Gastrocnemius medialis (tissue), 4 donors: ENCODE results near the gene ELMO2.

Experiments
- POLR2A ChIP-seq, 2 donors: fragments of 450-650 bp; IDR thresholded peaks; one replicate each; pipeline ENCODE4 v1.6.1; 2017; ENCODE audit warnings: antibody characterized with exemption in 2 of 2, mild to moderate bottlenecking in 2 of 2, moderate library complexity in 2 of 2
- TF ChIP-seq, protein P1 (sequence below), 5 experiments: fragments of 450-650 bp in 3 of 5; fragments of 200-600 bp in 2 of 5; sonication (generic) in 2 of 5; IDR thresholded peaks in 4 of 5; conservative IDR thresholded peaks in 1 of 5; 1 replicate in 4 of 5; 2 replicates in 1 of 5; pipeline ENCODE4 v1.5.1; 2016 to 2019; ENCODE audit warnings: antibody characterized with exemption in 5 of 5, mild to moderate bottlenecking in 3 of 5, moderate library complexity in 3 of 5

GRCh38 chr20:46416839-46417238 is 10.4 kb upstream of the ELMO2 start:
- no peak for TF ChIP-seq POLR2A (IDR thresholded peaks at IDR 0.05)
- TF ChIP-seq, protein P1, sequence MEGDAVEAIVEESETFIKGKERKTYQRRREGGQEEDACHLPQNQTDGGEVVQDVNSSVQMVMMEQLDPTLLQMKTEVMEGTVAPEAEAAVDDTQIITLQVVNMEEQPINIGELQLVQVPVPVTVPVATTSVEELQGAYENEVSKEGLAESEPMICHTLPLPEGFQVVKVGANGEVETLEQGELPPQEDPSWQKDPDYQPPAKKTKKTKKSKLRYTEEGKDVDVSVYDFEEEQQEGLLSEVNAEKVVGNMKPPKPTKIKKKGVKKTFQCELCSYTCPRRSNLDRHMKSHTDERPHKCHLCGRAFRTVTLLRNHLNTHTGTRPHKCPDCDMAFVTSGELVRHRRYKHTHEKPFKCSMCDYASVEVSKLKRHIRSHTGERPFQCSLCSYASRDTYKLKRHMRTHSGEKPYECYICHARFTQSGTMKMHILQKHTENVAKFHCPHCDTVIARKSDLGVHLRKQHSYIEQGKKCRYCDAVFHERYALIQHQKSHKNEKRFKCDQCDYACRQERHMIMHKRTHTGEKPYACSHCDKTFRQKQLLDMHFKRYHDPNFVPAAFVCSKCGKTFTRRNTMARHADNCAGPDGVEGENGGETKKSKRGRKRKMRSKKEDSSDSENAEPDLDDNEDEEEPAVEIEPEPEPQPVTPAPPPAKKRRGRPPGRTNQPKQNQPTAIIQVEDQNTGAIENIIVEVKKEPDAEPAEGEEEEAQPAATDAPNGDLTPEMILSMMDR (IDR thresholded peaks at IDR 0.05 in 4 of 5, conservative IDR thresholded peaks at IDR 0.05 in 1 of 5) = no peak
